ENCODE results near the gene PLA2G4E.

PLA2G4E gene

DNA sequence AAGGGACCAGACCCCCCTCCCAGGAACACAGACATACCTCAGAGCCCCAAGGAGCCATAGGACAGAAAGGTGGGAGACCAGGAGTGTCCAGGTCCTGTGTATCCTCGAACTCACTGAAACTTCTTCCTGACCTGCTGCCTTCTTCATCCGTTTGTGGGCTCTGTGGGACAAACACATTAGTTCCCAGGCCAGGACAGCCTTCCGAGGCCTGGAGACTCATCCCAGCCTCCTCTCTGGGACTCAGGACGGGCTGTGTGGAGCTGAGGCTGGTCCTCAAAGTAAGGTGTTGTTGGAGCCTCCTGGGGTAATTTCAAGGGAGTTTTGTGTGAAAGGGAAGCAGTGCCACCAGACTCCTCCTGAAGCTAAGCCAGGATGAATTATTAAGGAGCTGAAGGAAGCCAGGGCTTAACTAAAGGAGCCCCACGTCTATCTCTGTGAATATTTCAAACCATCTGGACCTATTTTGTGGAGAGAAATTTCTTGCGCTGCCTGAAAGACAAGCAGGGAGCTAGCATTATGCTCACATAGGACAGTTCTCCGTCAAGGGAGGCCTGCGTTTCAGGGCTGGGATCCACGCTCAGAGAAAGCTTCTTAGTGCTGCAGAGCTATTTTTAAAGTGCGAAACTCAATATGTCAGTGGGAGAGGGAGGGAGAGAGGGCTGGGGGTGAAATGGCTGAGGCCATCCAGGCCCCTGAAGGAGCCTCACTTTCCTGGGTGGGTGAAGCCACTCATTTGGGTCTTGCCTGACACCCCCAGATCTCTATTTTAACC, 29.8 kb upstream of the PLA2G4E start:
- no peak for DNase-seq (ENCODE audit: low read depth in 2 of 2)

GRCh38 chr15:42048821-42049200, 28.0 kb upstream of the PLA2G4E start:
- DNase-seq (ENCODE audit: low read depth in 2 of 2), result no peak

DNA sequence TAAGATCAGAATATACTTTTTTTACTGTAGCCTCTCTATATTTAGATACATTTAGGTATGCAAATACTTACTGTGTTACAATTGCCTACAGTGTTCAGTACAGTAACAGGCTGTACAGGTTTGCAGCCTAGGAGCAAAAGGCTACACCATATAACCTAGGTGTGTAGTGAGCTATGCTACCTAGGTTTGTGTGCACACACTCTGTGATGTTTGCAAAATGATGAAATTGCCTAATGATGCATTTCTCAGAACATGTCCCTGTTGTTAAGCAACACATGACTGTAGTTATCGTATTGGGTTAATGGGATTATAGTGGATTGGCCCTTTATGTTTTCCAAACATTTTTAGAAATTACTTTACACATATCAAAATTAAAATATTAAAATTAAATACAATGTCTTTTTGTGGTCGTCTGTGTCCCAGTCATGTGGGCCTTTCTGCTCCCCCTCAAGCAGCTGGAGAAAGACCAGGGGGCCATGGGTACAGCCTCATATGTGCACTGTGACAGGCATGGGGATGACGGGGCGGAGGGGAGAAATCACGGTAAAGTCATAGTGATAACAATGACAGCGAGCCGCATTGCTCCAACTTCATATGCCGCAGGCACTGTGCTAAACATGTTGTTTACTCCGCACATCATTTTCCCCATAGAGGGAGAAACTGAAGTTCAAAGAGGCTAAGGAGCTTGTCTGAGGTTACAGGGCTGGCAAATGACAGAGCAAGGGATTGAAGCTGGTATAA, 27.4 kb upstream of the PLA2G4E start:
- DNase-seq (ENCODE audit: low read depth in 2 of 2), result no peak

DNA sequence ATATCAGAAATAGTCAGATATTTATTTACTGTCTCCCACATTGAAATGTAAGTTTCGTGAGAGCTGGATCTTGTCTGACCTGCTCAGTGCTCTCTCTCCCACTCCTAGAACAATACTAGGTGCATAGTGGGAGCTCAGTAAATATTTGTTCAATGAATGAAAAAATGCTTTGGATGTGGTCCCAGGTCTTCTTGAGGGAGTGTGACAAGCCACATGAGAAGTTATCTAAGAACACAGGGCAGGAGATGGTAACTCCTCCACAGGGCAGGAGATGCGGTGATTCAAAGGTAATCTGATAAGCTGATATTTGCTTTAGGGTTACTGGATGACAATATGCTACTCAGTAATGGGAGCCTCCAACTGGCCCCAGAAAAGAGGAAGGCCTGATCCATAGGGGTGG, 25.8 kb upstream of the PLA2G4E start:
- no peak for DNase-seq (ENCODE audit: low read depth in 2 of 2)

DNA sequence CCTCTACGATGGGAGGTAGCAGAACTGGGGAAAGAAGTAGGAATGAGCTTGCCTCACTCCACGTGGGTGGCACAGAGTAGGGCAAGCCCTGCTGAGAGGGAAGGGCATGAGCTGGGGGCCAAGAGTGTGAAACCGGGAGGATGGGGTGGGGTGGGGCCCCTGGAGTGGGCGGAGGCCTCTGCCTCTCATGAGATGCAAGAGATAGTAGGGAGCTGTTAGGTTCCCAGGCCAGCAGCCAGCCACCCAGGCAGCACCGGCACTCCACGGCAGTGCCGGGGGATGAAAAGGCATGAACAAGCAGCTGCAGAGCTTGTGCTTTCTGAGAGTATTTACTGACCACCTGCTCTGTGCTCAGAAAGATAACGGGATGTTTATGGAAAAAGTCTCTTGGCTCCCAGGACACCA, 24.4 kb upstream of the PLA2G4E start:
- no peak for DNase-seq (ENCODE audit: low read depth in 2 of 2)

GRCh38 chr15:42042602-42043400, 22.0 kb upstream of the PLA2G4E start:
- no peak for DNase-seq (ENCODE audit: low read depth in 2 of 2)

GRCh38 chr15:42038401-42038800, 17.6 kb upstream of the PLA2G4E start:
- DNase-seq (ENCODE audit: low read depth in 2 of 2), result no peak

GRCh38 chr15:42037656-42038055, 16.8 kb upstream of the PLA2G4E start:
- no peak for DNase-seq (ENCODE audit: low read depth in 2 of 2)

DNA sequence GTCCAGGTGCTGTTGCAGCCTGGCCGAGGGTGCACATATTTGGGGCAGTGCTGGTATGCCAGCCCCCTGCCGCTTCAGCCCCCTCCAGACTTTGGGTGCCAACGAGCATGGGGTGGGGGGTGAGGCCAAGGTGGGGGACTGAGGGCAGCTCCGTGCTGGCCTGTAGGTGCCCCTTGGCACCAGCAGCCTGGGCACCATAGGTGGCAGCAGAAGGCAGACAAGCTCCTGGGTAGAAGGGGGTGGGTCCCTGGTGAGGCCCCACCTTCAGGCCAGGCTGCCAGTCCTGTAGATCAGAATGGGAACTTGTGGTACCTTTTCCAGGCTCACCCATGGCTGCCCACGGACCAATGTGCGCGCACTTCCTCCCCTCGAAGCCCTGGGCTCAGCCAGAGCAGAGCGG, 16.1 kb upstream of the PLA2G4E start:
- no peak for DNase-seq (ENCODE audit: low read depth in 2 of 2)

GRCh38 chr15:42036112-42036905, 15.5 kb upstream of the PLA2G4E start:
- DNase-seq (ENCODE audit: low read depth in 2 of 2), result no peak

DNA sequence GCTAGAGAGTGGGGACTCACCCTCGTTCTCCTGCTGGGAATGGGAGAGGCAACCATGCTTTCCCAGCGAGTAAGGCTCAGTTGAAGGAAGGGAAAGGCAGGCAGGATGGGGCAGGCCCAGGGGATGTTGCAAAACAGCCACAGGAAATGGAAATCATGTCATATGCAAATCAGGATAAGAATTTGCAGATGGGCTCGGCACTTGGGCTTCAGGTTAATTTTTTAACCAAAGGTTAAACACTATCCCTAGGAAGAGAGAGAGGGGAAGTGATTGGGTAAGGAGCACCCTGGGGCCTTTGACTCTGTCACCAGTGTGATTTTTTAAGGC, 14.6 kb upstream of the PLA2G4E start:
- DNase-seq (ENCODE audit: low read depth in 2 of 2), result no peak

GRCh38 chr15:42034628-42035434, 14.0 kb upstream of the PLA2G4E start:
- no peak for DNase-seq (ENCODE audit: low read depth in 2 of 2)

GRCh38 chr15:42033214-42033873, 12.5 kb upstream of the PLA2G4E start:
- DNase-seq (ENCODE audit: low read depth in 2 of 2), result no peak

- no peak for DNase-seq (ENCODE audit: low read depth in 2 of 2)
Observed at GRCh38 chr15:42032376-42033213, 11.8 kb upstream of the PLA2G4E start.

GRCh38 chr15:42031198-42031915, 10.5 kb upstream of the PLA2G4E start:
- no peak for DNase-seq (ENCODE audit: low read depth in 2 of 2)

DNA sequence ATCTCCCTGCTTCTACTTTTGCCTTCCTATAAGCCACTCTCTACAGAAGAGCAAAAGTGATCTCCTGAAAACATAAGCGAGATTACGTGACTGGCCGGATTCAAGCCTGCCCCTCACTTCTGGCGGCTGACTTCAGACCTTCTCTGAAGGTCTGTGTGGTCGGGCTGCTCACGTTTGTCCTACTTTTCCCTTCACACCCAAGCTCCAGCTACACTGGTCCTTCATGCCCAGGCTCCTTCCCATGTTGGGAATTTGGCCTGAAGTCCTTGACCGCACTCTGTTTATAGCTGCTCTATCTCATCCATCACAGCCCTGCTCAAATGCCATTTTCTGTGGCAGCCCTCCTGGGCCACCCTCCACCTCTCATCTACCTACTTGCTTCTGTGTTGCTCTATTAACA, 6.7 kb upstream of the PLA2G4E start:
- no peak for DNase-seq (ENCODE audit: low read depth in 2 of 2)

- no peak for DNase-seq (ENCODE audit: low read depth in 2 of 2)
Observed at GRCh38 chr15:42024303-42024702, 3.5 kb upstream of the PLA2G4E start.

DNA sequence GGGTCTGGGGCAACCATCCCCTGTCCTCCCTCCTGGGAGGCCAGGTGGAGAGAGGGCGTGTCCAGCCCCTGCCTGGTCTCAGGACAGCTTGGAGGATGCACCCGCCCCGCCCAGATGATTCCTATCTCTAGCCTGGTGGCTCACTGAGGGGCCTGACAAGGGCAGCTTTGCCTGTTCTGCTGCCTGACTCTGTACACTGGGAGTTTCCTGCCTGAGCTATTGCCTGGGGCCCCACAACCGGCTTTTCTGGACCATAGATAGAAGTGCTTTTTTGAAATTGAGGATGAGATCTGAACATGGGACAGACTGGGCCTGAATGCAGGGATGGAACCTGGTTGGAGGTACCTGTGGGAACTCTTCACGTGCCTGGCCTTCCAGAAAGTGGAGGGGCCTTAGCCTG, 751 bp upstream of the PLA2G4E start:
- DNase-seq (ENCODE audit: low read depth in 2 of 2), result no peak
